ENCODE data around the gene YDJC. TPM values are rescaled to one million over a fixed set of nuclear protein-coding genes. Genes with fewer than 3 reads are reported as not detected.

The YDJC gene
- total and polyA plus RNA-seq, 9 of the 15 experiments (the other 6 are each of a cell fraction or from before 2014, with no cell fraction given), result 13.5 to 871 (median 164) TPM

DNA sequence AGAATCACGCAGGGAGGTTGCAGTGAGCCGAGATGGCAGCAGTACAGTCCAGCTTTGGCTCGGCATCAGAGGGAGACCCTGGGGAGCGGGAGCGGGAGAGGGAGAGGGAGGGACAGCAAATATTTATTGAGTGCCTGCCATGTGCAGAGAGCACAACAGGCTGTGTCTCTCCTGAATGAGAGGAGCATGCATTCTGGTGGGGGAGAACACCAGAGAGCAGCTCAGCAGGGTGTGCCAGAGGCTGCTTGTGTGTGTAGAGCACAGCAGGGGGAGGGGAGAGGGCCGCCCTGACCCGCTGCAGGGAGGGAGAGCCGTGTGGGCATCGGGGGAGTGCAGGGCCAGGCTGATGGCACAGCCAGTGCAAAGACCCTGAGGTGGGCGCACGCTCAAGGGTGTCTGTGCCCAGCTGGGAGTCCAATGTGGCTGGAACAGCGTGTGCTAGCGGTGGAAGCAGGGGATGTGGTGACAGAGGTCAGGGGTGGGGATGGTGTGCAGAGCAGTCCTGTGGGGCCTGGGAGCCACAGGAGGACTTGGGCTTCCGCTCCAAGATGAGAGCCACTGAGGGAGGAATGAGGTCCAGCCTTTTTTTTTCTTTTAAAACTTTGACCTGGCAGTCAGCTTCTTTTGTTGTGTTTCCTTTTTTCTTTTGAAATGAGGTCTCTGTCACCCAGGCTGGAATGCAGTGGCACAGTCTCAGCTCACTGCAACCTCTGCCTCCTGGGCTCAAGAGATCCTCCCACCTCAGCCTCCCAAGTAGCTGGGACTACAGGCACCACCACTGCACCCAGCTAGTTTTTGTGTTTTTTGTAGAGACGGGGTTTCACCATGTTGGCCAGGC, 48.0 kb upstream of the YDJC start (continued):
- TF ChIP-seq NELFE (IDR thresholded peaks at IDR 0.05; ENCODE audit: insufficient read depth, insufficient read length) (no peak), RB1 (IDR thresholded peaks at IDR 0.05; ENCODE audit: low read depth) (no peak), RCOR1 (IDR thresholded peaks at IDR 0.05; ENCODE audit: borderline replicate concordance in 1 of 2, low read depth in 2 of 2, low read length in 2 of 2) (no peak), MYBL2 (IDR thresholded peaks at IDR 0.05; ENCODE audit: low read depth) (no peak), MYBL2 (CRISPR knock-in tag; IDR thresholded peaks at IDR 0.05; ENCODE audit: borderline replicate concordance) (0 out of 2 replicates have a peak, but pooled peaks have one; percentile 28), ZNF282 (CRISPR knock-in tag; IDR thresholded peaks at IDR 0.05) (no peak), E2F4 (CRISPR knock-in tag; IDR thresholded peaks at IDR 0.05; ENCODE audit: low read depth) (peak; percentile 40; the same call in 1 of the 2 replicates), ZNF592 (IDR thresholded peaks at IDR 0.05) (no peak), POLR2AphosphoS5 (IDR thresholded peaks at IDR 0.05; ENCODE audit: control insufficient read depth, insufficient read depth, low read depth, low read length) (peak; percentile 30; the same call in 1 of the 2 replicates), RBFOX2 (IDR thresholded peaks at IDR 0.05; ENCODE audit: low read depth, low read length) (peak; percentile 67), BCOR (IDR thresholded peaks at IDR 0.05) (no peak), HBP1 (CRISPR knock-in tag; IDR thresholded peaks at IDR 0.05) (peak; percentile 68; the same call in 1 of the 2 replicates), HMGN3 (IDR thresholded peaks at IDR 0.05; ENCODE audit: borderline replicate concordance, extremely low read depth, insufficient read length, low read depth, low read length) (peak; percentile 46), TAF7 (tag; IDR thresholded peaks at IDR 0.05) (0 out of 2 replicates have a peak, but pooled peaks have one; percentile 11), MCM5 (IDR thresholded peaks at IDR 0.05; ENCODE audit: low read depth) (no peak), ZNF778 (CRISPR knock-in tag; IDR thresholded peaks at IDR 0.05) (no peak), COPS2 (conservative IDR thresholded peaks at IDR 0.05) (no peak), EHMT2 (IDR thresholded peaks at IDR 0.05) (no peak), MAZ (CRISPR knock-in tag; conservative IDR thresholded peaks at IDR 0.05 in 1 of 2, IDR thresholded peaks at IDR 0.05 in 1 of 2) (0 out of 4 replicates have a peak, but pooled peaks of 1 of the 2 experiments have one; percentile 7)
- TF ChIP-seq, protein P1, sequence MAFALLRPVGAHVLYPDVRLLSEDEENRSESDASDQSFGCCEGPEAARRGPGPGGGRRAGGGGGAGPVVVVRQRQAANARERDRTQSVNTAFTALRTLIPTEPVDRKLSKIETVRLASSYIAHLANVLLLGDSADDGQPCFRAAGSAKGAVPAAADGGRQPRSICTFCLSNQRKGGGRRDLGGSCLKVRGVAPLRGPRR (CRISPR knock-in tag; IDR thresholded peaks at IDR 0.05), result 0 out of 2 replicates have a peak, but pooled peaks have one; percentile 13

Measured in K562 (cell line).